ENCODE measurements around the gene RGS4. TPM values are rescaled to one million over a fixed set of nuclear protein-coding genes. Genes with fewer than 3 reads are reported as not detected.
A peak's percentile ranks its signal among the peaks of the same experiment; 100 is the strongest.

The RGS4 gene
- total and polyA plus RNA-seq, 5 experiments from 2014 or later, result not detected

DNA sequence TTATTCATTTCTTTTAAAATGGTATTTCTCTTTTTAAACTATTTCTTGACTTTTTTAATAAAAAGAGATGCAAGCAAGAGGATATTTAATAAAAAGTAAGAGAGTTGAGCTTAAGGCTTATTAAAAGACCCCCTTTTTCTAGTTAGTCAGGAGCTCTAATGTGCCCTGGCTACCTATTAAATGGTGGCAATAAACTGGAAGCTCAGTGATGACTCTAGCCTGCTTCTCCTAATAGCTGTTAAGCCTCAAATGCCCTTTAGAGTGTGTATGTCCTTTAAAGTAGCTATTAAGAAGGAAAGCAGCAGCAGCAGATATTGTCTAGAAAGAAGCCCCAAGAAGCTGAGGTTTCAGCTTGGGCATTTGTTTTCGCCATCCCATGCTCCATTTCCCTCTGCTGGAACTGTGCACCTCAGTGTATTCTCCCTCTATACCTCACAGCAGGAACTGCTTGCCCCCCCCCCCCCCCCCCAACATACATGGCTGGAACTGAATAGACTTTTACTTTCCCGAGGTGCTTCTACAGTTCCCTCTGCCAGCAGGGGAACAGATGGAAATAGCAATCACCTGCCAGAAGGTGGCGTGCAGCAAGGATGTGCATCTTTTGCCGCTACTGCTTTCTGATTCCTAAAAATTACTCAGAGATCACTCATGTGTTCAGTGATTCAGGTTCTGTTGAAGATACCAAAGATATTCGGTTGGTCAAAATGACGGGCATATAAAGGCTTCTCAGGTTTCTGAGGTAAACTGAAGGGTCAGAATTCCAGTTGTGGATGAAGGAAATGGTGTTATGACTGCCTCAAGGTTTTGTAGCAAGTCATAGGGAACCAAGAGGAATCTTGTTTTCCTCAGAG, 2.5 kb downstream of the RGS4 start:
- no peak overlapping the region for H3K27ac Mint-ChIP-seq
- H3K9me3 Mint-ChIP-seq, result no peaks in the 10 kb centered on the region
- no peak overlapping the region for H3K4me3 Mint-ChIP-seq
- peaks cover 0 to 2% (median 0%) of the 10 kb centered on the region in 4 donors for H3K4me1 Mint-ChIP-seq
- peaks cover 29 to 77% (median 35%) of the 10 kb centered on the region in 5 donors for H3K27me3 Mint-ChIP-seq
- POLR2A ChIA-PET, result no interaction called here
- H3K36me3 Mint-ChIP-seq, result no peaks in the 10 kb centered on the region
- DNase-seq (peak in 4 of 10 donors; percentile 8 to 24 (median 16)), ATAC-seq (no peak)

- Mint-ChIP-seq H3K4me1 (peaks cover 0 to 2% (median 0%) of the 10 kb centered on the region in 4 donors), H3K27me3 (peaks cover 31 to 81% (median 35%) of the 10 kb centered on the region in 5 donors), H3K4me3 (no peak overlapping the region), H3K36me3 (no peaks in the 10 kb centered on the region), H3K9me3 (peaks cover 0 to 1% (median 0%) of the 10 kb centered on the region in 9 donors), H3K27ac (no peak overlapping the region)
- no peak for ATAC-seq
- DNase-seq, result no peak
- POLR2A ChIA-PET, result no interaction called here
Observed at GRCh38 chr1:163072658-163073057, 3.5 kb downstream of the RGS4 start.

- DNase-seq (no peak), ATAC-seq (no peak)
- H3K9me3 Mint-ChIP-seq, result peaks cover 0 to 2% (median 0%) of the 10 kb centered on the region in 9 donors
- no peak overlapping the region for H3K27ac Mint-ChIP-seq
- peaks cover 0 to 2% (median 0%) of the 10 kb centered on the region in 4 donors for H3K4me1 Mint-ChIP-seq
- H3K4me3 Mint-ChIP-seq, result no peak overlapping the region
- H3K36me3 Mint-ChIP-seq, result no peaks in the 10 kb centered on the region
- POLR2A ChIA-PET, result no interaction called here
- H3K27me3 Mint-ChIP-seq, result peaks cover 24 to 71% (median 27%) of the 10 kb centered on the region in 5 donors
Observed at GRCh38 chr1:163074004-163074403, 4.8 kb downstream of the RGS4 start.

DNA sequence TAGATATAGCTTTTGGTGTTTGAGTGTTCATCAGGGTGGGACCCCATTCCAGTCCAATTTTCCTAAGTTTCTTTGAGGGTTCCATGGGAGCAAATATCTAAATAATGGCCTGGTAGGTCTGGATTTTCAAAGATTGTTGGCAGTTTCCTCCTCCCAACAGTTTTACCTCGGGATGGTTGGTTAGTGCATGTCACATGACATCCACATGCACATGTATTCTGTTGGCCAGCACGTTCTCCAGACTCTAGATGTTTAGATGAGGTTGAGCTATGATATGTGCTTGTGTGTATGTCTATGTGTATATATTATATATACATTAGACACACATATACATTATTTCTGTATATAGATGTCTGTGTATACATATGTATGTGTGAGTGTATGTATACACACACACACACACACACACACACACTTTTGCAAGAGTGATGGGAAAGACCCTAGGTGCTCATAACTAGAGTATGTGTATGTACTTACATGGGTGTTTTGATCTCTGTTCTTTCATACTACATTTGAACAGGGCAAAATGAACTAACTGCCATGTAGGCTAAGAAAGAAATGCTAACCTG, 5.6 kb downstream of the RGS4 start:
- H3K9me3 Mint-ChIP-seq, result peaks cover 0 to 2% (median 0%) of the 10 kb centered on the region in 9 donors
- DNase-seq (no peak), ATAC-seq (no peak)
- H3K27me3 Mint-ChIP-seq, result peaks cover 17 to 64% (median 21%) of the 10 kb centered on the region in 5 donors
- POLR2A ChIA-PET, result no interaction called here
- H3K36me3 Mint-ChIP-seq, result no peaks in the 10 kb centered on the region
- H3K27ac Mint-ChIP-seq, result no peak overlapping the region
- H3K4me1 Mint-ChIP-seq, result peaks cover 0 to 2% (median 0%) of the 10 kb centered on the region in 4 donors
- H3K4me3 Mint-ChIP-seq, result no peak overlapping the region

- no peak overlapping the region for H3K4me3 Mint-ChIP-seq
- H3K9me3 Mint-ChIP-seq, result peaks cover 0 to 2% (median 0%) of the 10 kb centered on the region in 9 donors
- POLR2A ChIA-PET, result no interaction called here
- H3K27ac Mint-ChIP-seq, result no peak overlapping the region
- no peaks in the 10 kb centered on the region for H3K36me3 Mint-ChIP-seq
- peaks cover 0 to 2% (median 0%) of the 10 kb centered on the region in 4 donors for H3K4me1 Mint-ChIP-seq
- no peak for ATAC-seq
- no peak for DNase-seq
- H3K27me3 Mint-ChIP-seq, result peaks cover 8 to 51% (median 16%) of the 10 kb centered on the region in 5 donors
Observed at GRCh38 chr1:163076044-163076443, 6.9 kb downstream of the RGS4 start.

- no peak for DNase-seq
- H3K27me3 Mint-ChIP-seq, result peaks cover 6 to 47% (median 16%) of the 10 kb centered on the region in 5 donors
- POLR2A ChIA-PET, result no interaction called here
- H3K4me3 Mint-ChIP-seq, result no peak overlapping the region
- H3K9me3 Mint-ChIP-seq, result peaks cover 0 to 2% (median 0%) of the 10 kb centered on the region in 9 donors
- no peaks in the 10 kb centered on the region for H3K36me3 Mint-ChIP-seq
- no peak for ATAC-seq
- H3K4me1 Mint-ChIP-seq, result peaks cover 0 to 2% (median 0%) of the 10 kb centered on the region in 4 donors
- no peak overlapping the region for H3K27ac Mint-ChIP-seq
Observed at GRCh38 chr1:163076446-163076845, 7.3 kb downstream of the RGS4 start.

DNA sequence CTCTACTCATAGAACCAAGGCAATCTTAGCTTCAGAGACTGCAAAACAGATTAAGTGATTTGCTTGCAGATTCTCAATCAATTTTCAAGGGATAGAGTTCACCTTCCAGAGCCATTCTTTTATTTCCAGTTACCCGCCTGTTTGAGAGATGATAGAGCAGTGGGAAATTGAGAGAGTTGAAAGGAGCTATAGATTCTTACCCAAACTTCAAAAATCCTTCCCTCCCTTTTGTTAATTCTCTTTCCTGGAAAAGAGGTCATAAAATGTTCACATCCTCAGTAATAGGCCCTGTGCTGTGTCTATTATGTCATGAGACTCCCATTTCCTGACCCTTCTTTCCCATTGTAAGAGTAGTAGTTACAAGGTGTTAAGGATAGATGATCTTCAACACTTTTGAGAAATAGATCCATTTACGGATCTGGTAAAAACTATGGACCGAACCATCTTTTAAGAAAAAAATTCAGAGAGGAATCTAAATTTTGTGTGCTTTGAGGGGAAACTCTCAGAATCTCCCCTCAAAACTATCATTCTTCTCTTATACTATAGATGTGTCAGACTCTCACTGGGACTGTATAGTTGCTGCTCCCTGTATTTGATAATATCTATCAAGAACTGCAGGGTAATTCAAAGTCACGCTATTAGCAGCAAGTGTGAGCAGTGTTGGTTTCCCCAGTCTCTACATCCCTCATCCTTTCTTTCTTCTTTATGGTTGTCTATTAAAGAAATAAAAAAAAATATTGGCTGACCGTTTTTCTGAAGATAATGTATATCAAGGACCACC, 8.0 kb downstream of the RGS4 start:
- POLR2A ChIA-PET, result no interaction called here
- no peak for DNase-seq

GRCh38 chr1:163082971-163083370, 13.8 kb downstream of the RGS4 start:
- DNase-seq, result no peak
- Mint-ChIP-seq H3K36me3 (no peaks in the 10 kb centered on the region), H3K9me3 (peaks cover 0 to 2% (median 0%) of the 10 kb centered on the region in 9 donors), H3K27ac (no peak overlapping the region), H3K4me1 (no peaks in the 10 kb centered on the region), H3K4me3 (no peak overlapping the region), H3K27me3 (peaks cover 0 to 1% (median 0%) of the 10 kb centered on the region in 5 donors)
- POLR2A ChIA-PET, result no interaction called here
- ATAC-seq, result no peak

More for the DNA sequence above, 8.0 kb downstream of the RGS4 start:
- no peak overlapping the region for H3K4me3 Mint-ChIP-seq
- H3K27ac Mint-ChIP-seq, result no peak overlapping the region
- H3K4me1 Mint-ChIP-seq, result no peaks in the 10 kb centered on the region
- peaks cover 6 to 40% (median 13%) of the 10 kb centered on the region in 5 donors for H3K27me3 Mint-ChIP-seq
- no peaks in the 10 kb centered on the region for H3K36me3 Mint-ChIP-seq
- peaks cover 0 to 2% (median 0%) of the 10 kb centered on the region in 9 donors for H3K9me3 Mint-ChIP-seq
- no peak for ATAC-seq

- no peak for ATAC-seq
- peaks cover 0 to under 1% (median 0%) of the 10 kb centered on the region in 5 donors for H3K27me3 Mint-ChIP-seq
- no peaks in the 10 kb centered on the region for H3K36me3 Mint-ChIP-seq
- no peak overlapping the region for H3K27ac Mint-ChIP-seq
- no peak for DNase-seq
- no peak overlapping the region for H3K4me3 Mint-ChIP-seq
- peaks cover 0 to 1% (median 0%) of the 10 kb centered on the region in 9 donors for H3K9me3 Mint-ChIP-seq
- H3K4me1 Mint-ChIP-seq, result no peaks in the 10 kb centered on the region
- POLR2A ChIA-PET, result no interaction called here
Observed at GRCh38 chr1:163083690-163084089, 14.5 kb downstream of the RGS4 start.

- Mint-ChIP-seq H3K36me3 (no peaks in the 10 kb centered on the region), H3K9me3 (peaks cover 0 to 4% (median 0%) of the 10 kb centered on the region in 9 donors), H3K4me3 (no peak overlapping the region), H3K4me1 (no peaks in the 10 kb centered on the region), H3K27ac (no peak overlapping the region), H3K27me3 (peaks cover 0 to 6% (median 3%) of the 10 kb centered on the region in 5 donors)
- POLR2A ChIA-PET, result no interaction called here
- DNase-seq (no peak), ATAC-seq (no peak)
Observed at GRCh38 chr1:163084330-163084729, 15.2 kb downstream of the RGS4 start.

DNA sequence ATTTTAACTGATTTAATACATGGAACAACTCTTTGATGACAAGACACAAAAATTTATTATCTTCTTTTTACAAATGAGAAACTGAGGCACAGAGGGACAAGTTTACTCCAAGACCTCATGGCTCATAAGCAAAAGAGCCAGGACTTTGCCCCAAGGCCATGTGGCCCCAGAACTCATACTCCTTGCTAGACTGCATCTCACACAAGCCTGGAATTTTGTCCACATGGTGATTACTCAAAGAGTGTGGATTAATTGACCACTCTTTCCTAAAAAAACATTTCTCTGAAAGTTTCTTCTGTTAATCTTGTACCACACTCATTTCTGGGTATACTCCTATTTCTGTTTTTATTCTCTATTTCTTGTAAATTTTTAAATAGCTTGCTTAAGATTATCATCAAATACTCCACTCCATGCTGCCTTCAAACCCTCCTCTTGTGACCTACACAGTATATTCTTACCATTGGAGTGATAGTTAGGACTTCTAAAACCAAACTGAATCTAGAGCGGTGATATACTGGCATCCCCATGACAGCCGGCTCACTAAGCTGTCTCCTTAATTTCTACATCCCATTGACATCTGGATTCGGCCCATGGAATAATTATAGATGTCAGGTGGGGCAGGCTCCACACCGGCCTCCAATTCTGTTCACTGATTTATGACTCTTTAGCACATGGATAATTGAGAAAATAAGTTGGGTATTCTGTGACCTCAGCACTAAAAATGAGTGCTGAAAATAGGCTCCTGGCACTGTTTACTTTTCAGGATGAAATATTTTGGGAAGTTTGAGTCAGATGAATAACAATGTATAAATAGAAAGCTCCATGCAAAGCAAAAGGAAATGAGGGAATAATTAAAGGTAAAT, 16.1 kb downstream of the RGS4 start:
- ATAC-seq (no peak), DNase-seq (no peak)
- Mint-ChIP-seq H3K27ac (no peak overlapping the region), H3K36me3 (no peaks in the 10 kb centered on the region), H3K9me3 (peaks cover 0 to 4% (median 0%) of the 10 kb centered on the region in 9 donors), H3K4me1 (no peaks in the 10 kb centered on the region), H3K4me3 (no peak overlapping the region), H3K27me3 (peaks cover 0 to 8% (median 3%) of the 10 kb centered on the region in 5 donors)
- POLR2A ChIA-PET, result no interaction called here

DNA sequence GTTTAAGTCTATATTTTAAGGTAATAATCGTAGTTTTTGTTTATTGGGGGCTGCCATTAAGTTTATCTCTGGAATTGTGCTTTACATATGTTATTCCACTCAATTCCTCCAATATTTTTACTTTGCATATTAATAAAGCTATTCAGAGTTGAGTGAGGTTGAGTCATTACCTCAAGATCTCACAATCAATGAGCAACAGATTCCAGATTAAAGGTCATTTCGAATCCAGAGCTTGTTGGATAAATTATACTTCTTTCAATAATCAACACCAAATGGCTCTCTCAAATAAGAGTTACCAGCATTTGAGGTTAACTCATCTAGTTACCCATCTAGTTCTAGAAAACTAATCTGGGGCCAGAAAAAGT, 16.7 kb downstream of the RGS4 start:
- Mint-ChIP-seq H3K4me3 (no peak overlapping the region), H3K27me3 (peaks cover 0 to 8% (median 3%) of the 10 kb centered on the region in 5 donors), H3K9me3 (peaks cover 0 to 4% (median 0%) of the 10 kb centered on the region in 9 donors), H3K4me1 (no peaks in the 10 kb centered on the region), H3K36me3 (no peaks in the 10 kb centered on the region), H3K27ac (no peak overlapping the region)
- DNase-seq (no peak), ATAC-seq (no peak)
- POLR2A ChIA-PET, result no interaction called here
